GM12878 (cell line): ENCODE data around the gene MCMBP. TPM values are rescaled to one million over a fixed set of nuclear protein-coding genes. Genes with fewer than 3 reads are reported as not detected.
A peak's percentile ranks its signal among the peaks of the same experiment; 100 is the strongest.

Source experiments
- ATAC-seq: fragments of 200-7000 bp; cut with Tn5 transposase; 3 replicates; pipeline ENCODE4 v1.9.1; 2020; ENCODE audit warnings: mild to moderate bottlenecking, moderate library complexity
- BruUV-seq: library from RNA; stranded (reverse); fragments of 400-500 nt; replicated peaks from 2 replicates; lab custom pipeline; 2021; lab: Mats Ljungman, UMichigan
- CTCF ChIA-PET: fragments of 300-600 bp; sonication (Branson Sonifier 250); formaldehyde crosslinking; extraction: SDS; loops from one replicate; lab custom pipeline; 2021; ENCODE audit warnings: inconsistent platforms; lab: Yijun Ruan, JAX
- POLR2A ChIA-PET: fragments of 350-600 bp; formaldehyde crosslinking; extraction: SDS; loops from one replicate; lab custom pipeline; 2021; ENCODE audit warnings: inconsistent platforms; lab: Charles Lee
- RAD21 ChIA-PET: fragments of 300-600 bp; sonication (Branson Sonifier 250); formaldehyde crosslinking; loops from one replicate; lab custom pipeline; 2023; ENCODE audit warnings: antibody characterized with exemption; ENCODE audit not compliant: unreplicated experiment; lab: Charles Lee
- SMC1A ChIA-PET: fragments of 300-600 bp; sonication (Branson Sonifier 250); formaldehyde crosslinking; loops from one replicate; lab custom pipeline; 2023; ENCODE audit not compliant: unreplicated experiment, uncharacterized antibody; lab: Charles Lee
- DNase-seq: peaks from one replicate; pipeline ENCODE4 v3.0.0-alpha.2; 2011; ENCODE audit warnings: low read depth, low spot score
- FAIRE-seq: peaks from 3 replicates; lab custom pipeline; 2011; peaks lifted over from hg19 to GRCh38; lab: Jason Lieb, UNC
- H2AFZ ChIP-seq: 2 replicates; pipeline ENCODE4 v1.6.0; 2011; ENCODE audit warnings: low read depth, low read length, control low read depth; ENCODE audit not compliant: control insufficient read depth
- H3K27ac ChIP-seq: 2 replicates; pipeline ENCODE4 v1.5.1; 2011; ENCODE audit warnings: control low read depth; ENCODE audit not compliant: control insufficient read depth, insufficient read depth
- H3K27me3 ChIP-seq, 2 experiments: replicated peaks in 1 of 2; 2 replicates each; pipeline versions ENCODE4 v1.6.0 to v1.6.1; 2011; ENCODE audit warnings: low read length in 1 of 2; ENCODE audit not compliant: control insufficient read depth in 2 of 2, insufficient read depth in 2 of 2
- H3K36me3 ChIP-seq, 2 experiments: 2 replicates each; pipeline ENCODE4 v1.5.1; 2011; ENCODE audit warnings: low read length in 1 of 2; ENCODE audit not compliant: control insufficient read depth in 2 of 2, insufficient read depth in 2 of 2
- H3K4me1 ChIP-seq: 2 replicates; pipeline ENCODE4 v1.6.1; 2011; ENCODE audit warnings: mild to moderate bottlenecking, low read length, moderate library complexity, mixed read lengths; ENCODE audit not compliant: control insufficient read depth, insufficient read depth
- H3K4me2 ChIP-seq: 2 replicates; pipeline ENCODE4 v1.6.0; 2011; ENCODE audit warnings: control low read depth; ENCODE audit not compliant: control insufficient read depth, insufficient read depth
- H3K4me3 ChIP-seq: fragments of 200-600 bp; sonication (generic); 2 replicates; pipeline ENCODE4 v1.5.1; 2016
- H3K79me2 ChIP-seq: 2 replicates; pipeline ENCODE4 v1.6.0; 2011; ENCODE audit warnings: low read length; ENCODE audit not compliant: control insufficient read depth, insufficient read depth
- H3K9ac ChIP-seq: 2 replicates; pipeline ENCODE4 v1.8.0; 2011; ENCODE audit warnings: low read length, control low read depth, mixed read lengths; ENCODE audit not compliant: control insufficient read depth, insufficient read depth
- H3K9me3 ChIP-seq: replicated peaks from 3 replicates; pipeline ENCODE4 v1.5.1; 2011; ENCODE audit warnings: mild to moderate bottlenecking, low read length; ENCODE audit not compliant: control insufficient read depth, insufficient read depth
- H4K20me1 ChIP-seq: 2 replicates; pipeline ENCODE4 v1.6.0; 2011; ENCODE audit not compliant: control insufficient read depth, insufficient read depth
- BCL3 ChIP-seq: IDR thresholded peaks from 2 replicates; pipeline ENCODE4 v1.6.1; 2011; ENCODE audit warnings: borderline replicate concordance, low read depth, mild to moderate bottlenecking, moderate library complexity, low read length; ENCODE audit not compliant: insufficient read depth, poor library complexity, severe bottlenecking
- CBX3 ChIP-seq: fragments of 200-600 bp; sonication (generic); IDR thresholded peaks from 2 replicates; pipeline ENCODE4 v1.6.1; 2016; ENCODE audit warnings: low read depth, borderline replicate concordance
- CREM ChIP-seq: IDR thresholded peaks from 2 replicates; pipeline ENCODE4 v1.6.1; 2014; ENCODE audit warnings: antibody characterized with exemption, low read depth
- DPF2 ChIP-seq: fragments of 450-650 bp; IDR thresholded peaks from 2 replicates; pipeline ENCODE4 v1.6.1; 2017; ENCODE audit warnings: mild to moderate bottlenecking
- EP300 ChIP-seq, 2 experiments: fragments of 150-350 bp in 1 of 2; IDR thresholded peaks; 2 replicates each; pipeline ENCODE4 v1.6.1; 2011 to 2012; ENCODE audit warnings: low read depth in 2 of 2, low read length in 2 of 2, borderline replicate concordance in 1 of 2, improper control_type of control experiment in 1 of 2, inconsistent platforms in 1 of 2; ENCODE audit not compliant: control insufficient read depth in 1 of 2
- FOXM1 ChIP-seq: IDR thresholded peaks from 2 replicates; pipeline ENCODE4 v1.6.1; 2012; ENCODE audit warnings: low read depth, mild to moderate bottlenecking, inconsistent platforms, low read length, moderate library complexity
- RBBP5 ChIP-seq: fragments of 200-600 bp; sonication (generic); conservative IDR thresholded peaks from 2 replicates; pipeline ENCODE4 v1.6.1; 2016
- RCOR1 ChIP-seq: conservative IDR thresholded peaks from 2 replicates; pipeline ENCODE4 v1.6.1; 2012; ENCODE audit warnings: low read depth, low read length, improper control_type of control experiment
- SUPT20H ChIP-seq: IDR thresholded peaks from 2 replicates; pipeline ENCODE4 v1.6.1; 2011; ENCODE audit warnings: low read depth, mild to moderate bottlenecking, low read length, moderate library complexity, borderline replicate concordance; ENCODE audit not compliant: control insufficient read depth
- TARDBP ChIP-seq: IDR thresholded peaks from 2 replicates; pipeline ENCODE4 v1.6.1; 2016; ENCODE audit warnings: borderline replicate concordance
- USF1 ChIP-seq: IDR thresholded peaks from 2 replicates; pipeline ENCODE4 v1.6.1; 2011; ENCODE audit warnings: borderline replicate concordance, low read depth, mild to moderate bottlenecking, moderate library complexity, mixed read lengths, low read length; ENCODE audit not compliant: insufficient read depth; ENCODE audit errors: extremely low read length
- ZBED1 ChIP-seq: IDR thresholded peaks from 2 replicates; pipeline ENCODE4 v1.6.1; 2016; ENCODE audit warnings: borderline replicate concordance
- WGBS: methylation state at CpG from one replicate; pipeline ENCODE4 v1.1.6; 2016; ENCODE audit warnings: low lambda C conversion rate; ENCODE audit not compliant: insufficient replicate concordance, insufficient coverage; ENCODE audit errors: missing lambda C conversion rate; 5-methylcytosine and 5-hydroxymethylcytosine counted together
- in situ Hi-C: fragments of 300-500 bp; cut with MboI; formaldehyde crosslinking; loops from 9 replicates; pipeline ENCODE4 v1.14.3; 2018; ENCODE audit warnings: mixed read lengths
- intact Hi-C: fragments of 100-400 bp; cut with micrococcal nuclease; formaldehyde crosslinking; loops from one replicate; pipeline ENCODE4 v1.14.2; 2022; ENCODE audit not compliant: unreplicated experiment
- polyA plus RNA-seq, 11 experiments: library from polyadenylated mRNA; depleted of rRNA in 4 of 11; unstranded in 6 of 11; stranded (reverse) in 5 of 11; fragments of >200 nt; fragmentation: Nextera tagmentation in 4 of 11; fragmentation: Illumina TruSeq in 1 of 11; extraction: Ambion mirVana in 4 of 11; extraction: Trizol in 1 of 11; gene quantifications; 1 replicate in 1 of 11; 2 replicates in 10 of 11; pipeline versions ENCODE4 v1.2.1 to v1.2.3, GENCODE V29; 2011 to 2016; ENCODE audit warnings: inconsistent platforms in 2 of 11, missing spikeins in 2 of 11, low read depth in 1 of 11
- total RNA-seq, 4 experiments: library from RNA; depleted of rRNA in 3 of 4; stranded (reverse); fragments of >200 nt in 3 of 4; fragmentation: Illumina TruSeq in 1 of 4; extraction: Trizol in 1 of 4; gene quantifications; 2 replicates each; pipeline versions ENCODE4 v1.2.1 to v1.2.3, GENCODE V29; 2013 to 2021
- TF ChIP-seq, protein P1 (sequence below): fragments of 450-650 bp; IDR thresholded peaks from 2 replicates; pipeline ENCODE4 v1.6.1; 2017; ENCODE audit warnings: antibody characterized with exemption, mild to moderate bottlenecking, moderate library complexity
- TF ChIP-seq, protein P2 (sequence below): IDR thresholded peaks from 2 replicates; pipeline ENCODE4 v1.6.1; 2011; ENCODE audit warnings: low read depth, low read length, improper control_type of control experiment, borderline replicate concordance

Gene MCMBP
- total and polyA plus RNA-seq, 10 of the 15 experiments (the other 5 are each of a cell fraction or from before 2014, with no cell fraction given), result 7.6 to 93.1 (median 75.7) TPM

GRCh38 chr10:119893845-119894427 lies 21.3 kb upstream of the MCMBP start:
- BruUV-seq, result TSS peak; percentile 60
- intact Hi-C loops, result no loop called here
- no peak for TF ChIP-seq CREM
- TF ChIP-seq ZBED1, result no peak
- TF ChIP-seq FOXM1, result no peak
- no peak for TF ChIP-seq RBBP5
- TF ChIP-seq BCL3, result no peak
- TF ChIP-seq USF1, result no peak
- TF ChIP-seq TARDBP, result no peak
- TF ChIP-seq, protein P1, sequence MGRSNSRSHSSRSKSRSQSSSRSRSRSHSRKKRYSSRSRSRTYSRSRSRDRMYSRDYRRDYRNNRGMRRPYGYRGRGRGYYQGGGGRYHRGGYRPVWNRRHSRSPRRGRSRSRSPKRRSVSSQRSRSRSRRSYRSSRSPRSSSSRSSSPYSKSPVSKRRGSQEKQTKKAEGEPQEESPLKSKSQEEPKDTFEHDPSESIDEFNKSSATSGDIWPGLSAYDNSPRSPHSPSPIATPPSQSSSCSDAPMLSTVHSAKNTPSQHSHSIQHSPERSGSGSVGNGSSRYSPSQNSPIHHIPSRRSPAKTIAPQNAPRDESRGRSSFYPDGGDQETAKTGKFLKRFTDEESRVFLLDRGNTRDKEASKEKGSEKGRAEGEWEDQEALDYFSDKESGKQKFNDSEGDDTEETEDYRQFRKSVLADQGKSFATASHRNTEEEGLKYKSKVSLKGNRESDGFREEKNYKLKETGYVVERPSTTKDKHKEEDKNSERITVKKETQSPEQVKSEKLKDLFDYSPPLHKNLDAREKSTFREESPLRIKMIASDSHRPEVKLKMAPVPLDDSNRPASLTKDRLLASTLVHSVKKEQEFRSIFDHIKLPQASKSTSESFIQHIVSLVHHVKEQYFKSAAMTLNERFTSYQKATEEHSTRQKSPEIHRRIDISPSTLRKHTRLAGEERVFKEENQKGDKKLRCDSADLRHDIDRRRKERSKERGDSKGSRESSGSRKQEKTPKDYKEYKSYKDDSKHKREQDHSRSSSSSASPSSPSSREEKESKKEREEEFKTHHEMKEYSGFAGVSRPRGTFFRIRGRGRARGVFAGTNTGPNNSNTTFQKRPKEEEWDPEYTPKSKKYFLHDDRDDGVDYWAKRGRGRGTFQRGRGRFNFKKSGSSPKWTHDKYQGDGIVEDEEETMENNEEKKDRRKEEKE, result no peak
- no peak for TF ChIP-seq DPF2
- no peak for TF ChIP-seq CBX3
- TF ChIP-seq, protein P2, sequence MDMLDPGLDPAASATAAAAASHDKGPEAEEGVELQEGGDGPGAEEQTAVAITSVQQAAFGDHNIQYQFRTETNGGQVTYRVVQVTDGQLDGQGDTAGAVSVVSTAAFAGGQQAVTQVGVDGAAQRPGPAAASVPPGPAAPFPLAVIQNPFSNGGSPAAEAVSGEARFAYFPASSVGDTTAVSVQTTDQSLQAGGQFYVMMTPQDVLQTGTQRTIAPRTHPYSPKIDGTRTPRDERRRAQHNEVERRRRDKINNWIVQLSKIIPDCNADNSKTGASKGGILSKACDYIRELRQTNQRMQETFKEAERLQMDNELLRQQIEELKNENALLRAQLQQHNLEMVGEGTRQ, result no peak
- TF ChIP-seq SUPT20H, result no peak
- TF ChIP-seq RCOR1, result no peak
- no peak for TF ChIP-seq EP300 (IDR thresholded peaks at IDR 0.05; ENCODE audit: borderline replicate concordance in 1 of 2, control insufficient read depth in 1 of 2, low read depth in 2 of 2, low read length in 2 of 2)
- ChIA-PET RAD21 (interaction anchor here (2.1 kb wide), 1 partner anchor 22 kb away, joined by 23 read pairs; the partner anchor contains the start of gene MCMBP), POLR2A (interaction anchor here (0.6 to 5.5 kb wide), 2 partner anchors 22 to 25 kb away, joined by 3 to 69 read pairs; partner anchors contain the start of gene MCMBP), CTCF (interaction anchor here (4.5 kb wide), 1 partner anchor 22 kb away, joined by 33 read pairs; the partner anchor contains the start of gene MCMBP), SMC1A (no interaction called here)
- DNase-seq, result no peak
- WGBS, result 100% methylated on average over 3 of the region's 3 CpGs
- Histone ChIP-seq H3K4me3 (peak overlapping the region; percentile 80), H3K4me1 (no peaks in the 10 kb centered on the region), H3K79me2 (peaks cover 55% of the 10 kb centered on the region), H2AFZ (no peak overlapping the region), H3K36me3 (peaks cover 0 to 9% of the 10 kb centered on the region in 2 experiments; a peak in 2 of 4 replicates), H3K4me2 (peak overlapping the region; percentile 69), H3K27me3 (no peaks in the 10 kb centered on the region), H3K9me3 (no peaks in the 10 kb centered on the region; the same call in 2 of the 3 replicates), H3K9ac (peak overlapping the region; percentile 22; the same call in 1 of the 2 replicates), H4K20me1 (peaks cover 4% of the 10 kb centered on the region; the same call in 1 of the 2 replicates), H3K27ac (no peak overlapping the region)
- no peak for FAIRE-seq
- in situ Hi-C loops, result no loop called here
- ATAC-seq, result no peak
